ENCODE data around the gene C1orf21.

Gene C1orf21

DNA sequence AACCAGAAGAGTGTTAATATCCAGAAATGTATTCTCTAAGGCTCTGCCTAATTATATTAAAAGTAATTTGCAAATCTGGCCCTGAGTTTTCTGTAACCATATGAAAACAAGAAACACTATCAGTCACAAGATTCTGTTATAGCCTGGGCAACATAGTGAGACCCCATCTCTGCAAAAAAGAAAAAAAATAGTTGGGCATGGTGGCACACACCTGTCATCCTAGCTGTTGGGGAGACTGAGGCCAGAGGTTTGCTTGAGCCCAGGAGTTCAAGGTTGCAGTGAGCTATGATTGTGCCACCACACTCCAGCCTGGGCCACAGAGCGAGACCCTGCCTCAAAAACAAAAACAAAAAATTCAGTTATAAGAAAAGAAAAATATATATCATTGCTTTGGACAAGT lies 25.6 kb downstream of the C1orf21 start:
- no peak for DNase-seq (ENCODE audit: low read depth in 3 of 3)

DNA sequence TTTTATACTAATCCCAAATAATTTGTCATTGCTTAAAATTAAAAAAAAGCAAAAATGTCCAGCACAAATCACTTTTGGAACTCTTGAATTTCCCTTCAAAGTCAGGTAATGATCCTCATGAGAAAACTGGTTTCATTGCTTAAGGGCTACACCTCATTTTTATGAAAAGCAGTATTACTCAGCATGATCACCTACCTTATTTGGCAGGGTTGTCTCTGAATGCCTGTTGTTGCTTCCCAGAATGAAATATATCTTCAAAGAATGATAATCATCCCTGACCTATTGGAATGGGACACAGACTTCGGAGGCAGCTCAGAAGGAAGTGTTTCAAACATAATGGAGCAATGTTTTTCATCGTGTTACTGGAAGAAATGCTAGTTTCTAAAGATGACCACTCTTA lies 29.7 kb downstream of the C1orf21 start:
- DNase-seq (ENCODE audit: low read depth in 3 of 3): no peak

DNA sequence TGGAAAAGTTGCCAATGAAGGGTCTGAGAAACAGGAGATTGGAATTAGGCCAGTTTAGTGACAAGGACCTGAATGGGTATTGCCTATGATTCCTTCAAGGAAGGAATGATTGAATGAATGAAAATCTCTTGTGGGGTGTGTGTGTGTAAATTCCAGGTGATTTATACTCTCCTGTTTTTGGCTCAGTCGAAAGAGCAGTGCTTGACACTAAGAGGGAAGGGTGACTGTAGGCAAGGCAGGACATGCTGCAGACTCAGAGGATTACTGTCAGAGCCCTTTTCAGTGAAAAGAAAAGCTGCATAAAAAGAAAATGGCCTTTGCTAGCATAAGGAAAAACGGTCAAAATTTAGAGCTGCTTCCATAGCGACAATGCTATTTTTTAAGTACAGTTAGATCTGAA lies 30.1 kb downstream of the C1orf21 start:
- DNase-seq (ENCODE audit: low read depth in 3 of 3): no peak

DNA sequence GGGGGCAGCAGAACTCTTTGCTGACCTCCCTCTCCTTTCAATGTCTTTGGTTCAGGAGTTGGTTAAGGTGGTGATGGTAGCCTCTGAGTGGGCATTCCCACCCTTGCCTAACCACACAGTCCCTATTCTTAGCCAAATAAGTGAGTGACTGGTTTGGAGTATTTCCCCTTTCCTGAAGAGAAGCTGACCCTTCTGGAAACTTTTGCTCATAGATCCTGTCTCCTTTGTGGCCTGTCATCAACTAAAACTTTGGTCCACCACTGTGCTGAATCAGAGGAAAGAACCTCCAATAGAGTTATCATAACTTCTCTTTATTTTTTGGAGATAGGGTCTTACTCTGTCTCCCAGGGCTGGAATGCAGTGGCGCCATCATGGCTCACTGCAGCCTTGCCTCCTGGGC lies 31.1 kb downstream of the C1orf21 start:
- DNase-seq (ENCODE audit: low read depth in 3 of 3): no peak

DNA sequence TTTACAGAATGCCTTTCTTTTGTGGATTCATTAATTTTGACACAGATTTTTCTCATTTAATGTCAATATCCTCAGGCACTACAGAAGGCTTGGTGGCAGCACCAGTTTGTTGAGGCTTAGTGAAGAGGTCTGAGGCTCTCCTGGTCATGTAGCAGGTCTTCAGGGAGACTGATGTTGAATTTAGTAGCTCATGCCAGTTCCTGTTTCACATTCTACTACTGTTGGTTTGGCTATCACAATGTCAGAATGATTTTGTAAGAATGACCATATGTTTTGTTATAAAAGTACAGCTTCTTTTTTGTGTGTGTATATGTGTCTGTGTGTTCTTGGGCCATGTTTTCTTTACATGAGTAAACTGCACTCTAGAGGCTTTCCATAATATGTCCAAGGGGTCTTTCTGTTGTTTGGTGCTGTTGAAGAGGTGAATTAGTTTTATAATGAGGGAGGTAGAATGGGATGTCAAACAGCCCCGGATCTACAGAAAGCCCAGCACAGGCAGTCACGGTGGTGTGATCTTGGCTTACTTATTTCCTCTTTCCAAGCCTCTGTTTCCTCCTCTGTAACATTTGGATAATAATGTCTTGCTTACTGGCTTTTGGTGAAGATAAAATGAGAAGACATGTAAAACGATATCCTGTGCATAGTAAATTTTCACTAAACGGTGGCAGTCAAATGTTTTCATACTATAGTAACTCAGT lies 32.0 kb downstream of the C1orf21 start:
- no peak for DNase-seq (ENCODE audit: low read depth in 3 of 3)

DNA sequence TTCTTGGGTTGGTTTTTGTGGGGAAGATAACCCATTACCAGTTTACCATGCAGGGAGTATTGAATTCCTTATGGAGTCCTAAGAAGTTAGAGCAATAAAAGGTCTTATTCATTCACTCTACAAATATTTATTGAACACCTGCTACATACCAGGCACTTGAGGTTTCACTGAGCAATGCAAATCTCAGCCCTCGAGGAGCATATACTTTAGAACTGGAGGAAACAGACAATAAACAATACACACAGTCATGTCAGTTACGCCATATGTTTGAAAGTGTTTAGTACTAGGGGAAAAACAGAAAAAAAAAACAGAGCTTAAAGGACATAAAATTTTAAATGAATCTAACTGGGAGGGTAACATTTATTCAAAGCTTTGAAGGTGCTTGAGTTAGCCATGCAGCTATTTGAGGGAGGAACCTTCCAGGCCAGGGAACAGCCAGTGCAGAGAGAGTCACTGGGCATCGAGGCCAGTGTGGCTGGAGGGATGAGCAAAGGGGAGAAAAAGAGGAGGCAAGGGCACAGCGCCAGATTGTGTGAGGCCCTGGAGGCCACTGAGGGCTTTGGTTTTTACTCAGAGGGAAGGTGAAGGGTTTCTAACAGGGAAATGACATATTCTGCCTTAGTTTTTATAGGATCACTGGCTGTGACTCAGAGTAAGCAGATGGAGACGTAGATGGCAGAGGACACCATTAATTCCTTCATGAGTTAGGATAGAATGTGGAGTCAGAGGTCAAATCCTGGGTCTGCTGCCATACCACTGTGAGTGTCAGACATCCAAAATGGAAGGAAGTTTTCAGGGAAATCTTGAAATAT lies 32.7 kb downstream of the C1orf21 start:
- DNase-seq (ENCODE audit: low read depth in 3 of 3): no peak

DNA sequence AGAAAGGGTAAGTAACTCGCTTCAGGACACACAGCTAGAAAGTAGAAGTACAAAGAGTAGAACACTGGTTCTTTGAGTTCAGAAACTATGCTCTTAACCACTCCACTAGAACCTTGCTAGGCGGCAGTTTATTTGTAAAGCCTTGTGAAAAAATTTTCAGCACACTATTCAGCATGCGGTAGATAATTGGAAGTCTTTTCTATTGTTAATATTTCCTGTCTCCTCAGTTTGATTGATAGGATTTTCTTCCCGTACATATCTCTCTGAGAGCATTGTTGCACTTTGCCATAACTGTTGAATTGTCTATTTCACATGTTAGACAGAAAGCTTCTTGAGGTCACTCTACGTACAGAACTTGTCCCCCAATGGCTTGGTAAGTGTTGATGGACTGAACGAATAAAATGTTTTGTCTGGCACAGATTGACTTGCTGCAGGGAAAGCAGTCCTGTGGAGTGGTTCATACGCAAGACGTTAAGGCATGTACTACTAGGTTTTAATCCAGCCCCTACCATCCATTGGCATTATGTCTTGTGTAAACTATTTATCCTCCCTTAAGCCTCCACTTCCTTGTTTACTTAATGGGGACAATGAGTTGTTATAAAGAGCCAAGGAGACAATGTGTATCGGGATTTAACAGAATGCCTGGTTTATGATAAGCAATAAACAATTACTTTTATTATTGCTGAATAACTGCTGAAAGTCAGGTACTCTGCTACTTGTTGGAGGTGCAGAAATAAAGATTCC lies 35.8 kb downstream of the C1orf21 start:
- no peak for DNase-seq (ENCODE audit: low read depth in 3 of 3)

DNA sequence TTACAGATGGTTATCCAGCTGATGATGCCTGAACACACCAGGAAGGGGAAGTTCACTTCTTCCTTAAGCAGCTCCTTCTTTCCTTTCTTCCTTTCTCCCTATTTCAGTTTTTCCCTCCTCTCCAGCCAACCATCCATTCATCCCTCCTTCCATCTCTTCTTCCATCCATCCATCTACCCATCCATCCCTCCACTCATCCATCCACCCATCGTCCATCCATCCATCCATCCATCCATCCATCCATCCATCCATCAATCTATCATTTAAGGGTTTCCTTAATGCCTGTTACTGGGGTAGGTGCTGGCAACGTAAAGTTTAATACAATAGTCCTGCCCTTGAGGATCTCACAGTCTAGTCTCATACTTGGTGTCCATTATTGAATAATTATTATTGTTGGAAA lies 36.8 kb downstream of the C1orf21 start:
- no peak for DNase-seq (ENCODE audit: low read depth in 3 of 3)

DNA sequence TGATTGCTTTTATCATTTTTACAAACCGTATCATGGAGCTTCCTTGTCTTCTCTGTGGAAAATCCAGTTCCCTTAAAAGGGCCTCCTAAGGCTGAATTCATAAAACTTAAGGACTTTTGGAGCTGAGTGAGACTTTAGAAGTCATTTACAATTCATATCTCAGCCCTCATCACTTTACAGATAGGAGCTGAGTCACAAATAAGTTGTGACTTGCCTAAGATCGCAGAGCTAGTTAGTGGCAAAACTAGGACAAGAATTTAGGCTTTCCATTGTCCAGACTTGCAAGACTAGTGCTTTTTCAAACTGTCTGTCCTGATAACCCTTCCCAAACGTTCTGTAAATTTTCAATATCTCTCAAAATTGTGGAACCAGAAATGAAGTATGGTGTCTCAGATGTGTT lies 37.3 kb downstream of the C1orf21 start:
- no peak for DNase-seq (ENCODE audit: low read depth in 3 of 3)

DNA sequence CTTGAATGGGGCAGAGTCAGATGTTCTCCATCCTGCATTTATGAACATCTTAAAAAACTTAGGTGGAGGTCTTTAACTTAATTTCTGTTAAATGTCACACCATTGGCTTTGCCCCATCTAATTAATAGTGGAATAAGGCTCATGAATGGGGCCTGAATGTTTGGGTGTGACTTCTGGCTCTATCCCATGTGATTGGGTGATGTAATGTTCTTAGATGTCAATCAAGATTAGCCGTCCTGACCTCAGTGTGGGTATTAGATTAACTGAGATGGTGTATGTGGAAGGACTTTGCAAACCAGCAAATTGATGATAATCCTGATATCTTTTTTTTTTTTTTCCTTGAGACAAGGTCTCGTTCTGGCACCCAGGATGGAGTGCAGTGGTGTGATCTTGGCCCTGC lies 38.1 kb downstream of the C1orf21 start:
- DNase-seq (ENCODE audit: low read depth in 3 of 3): no peak

DNA sequence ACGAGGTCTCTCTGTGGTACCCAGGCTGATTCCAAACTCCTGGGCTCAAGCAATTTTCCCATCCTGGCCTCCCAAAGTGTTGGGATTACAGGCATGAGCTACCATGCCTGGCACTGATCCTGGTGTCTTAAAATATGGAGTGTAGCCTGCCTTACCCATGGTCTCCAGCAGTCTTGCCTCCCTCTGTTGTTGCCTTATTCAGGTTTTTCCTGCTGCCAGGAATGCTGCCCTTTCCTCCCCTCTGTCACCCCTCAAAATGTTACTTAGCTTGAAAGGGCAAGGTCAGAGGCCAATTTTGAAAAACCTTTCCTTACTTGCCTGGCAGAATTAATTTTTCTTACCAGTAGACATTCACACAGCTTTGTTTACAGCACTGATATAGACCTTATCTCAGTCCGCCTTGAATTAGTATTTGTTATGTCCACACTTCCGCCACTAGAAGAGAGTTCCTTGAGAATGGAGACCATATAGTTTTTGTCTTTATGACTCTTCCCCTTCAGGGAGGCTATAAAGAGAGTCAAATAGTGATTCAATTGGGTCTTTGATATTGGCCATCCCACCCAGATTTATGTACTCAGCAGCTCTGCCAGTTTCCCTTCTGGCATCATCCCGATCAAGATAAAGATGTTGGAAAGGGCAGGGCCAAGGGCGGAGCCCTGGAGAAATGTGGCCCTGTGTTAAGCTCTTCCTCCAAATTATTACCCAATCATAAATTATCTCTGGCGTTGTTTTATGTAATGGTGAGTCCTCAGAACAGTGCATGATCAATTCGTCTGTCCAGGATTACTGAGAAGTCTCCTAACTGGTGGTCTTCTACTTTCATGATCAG lies 38.8 kb downstream of the C1orf21 start:
- DNase-seq (ENCODE audit: low read depth in 3 of 3): no peak

DNA sequence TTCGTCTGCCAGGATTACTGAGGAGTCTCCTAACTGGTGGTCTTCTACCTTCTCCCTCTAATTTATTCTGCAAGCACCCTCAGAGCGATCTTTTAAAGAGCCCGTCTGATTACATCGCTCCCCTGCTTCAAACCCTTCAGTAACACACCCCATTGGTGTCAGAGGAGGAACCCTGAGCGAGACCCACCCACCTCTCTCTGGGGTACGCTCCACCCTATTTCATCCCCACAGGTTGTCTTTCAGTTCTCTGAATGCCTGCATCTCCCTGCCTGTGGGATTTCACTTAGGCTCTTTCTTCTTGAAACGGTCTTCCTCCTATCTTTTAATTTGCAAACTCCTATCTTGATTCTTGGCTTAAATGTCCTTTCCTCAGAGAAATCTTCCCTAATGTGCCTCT lies 39.4 kb downstream of the C1orf21 start:
- DNase-seq (ENCODE audit: low read depth in 3 of 3): no peak

DNA sequence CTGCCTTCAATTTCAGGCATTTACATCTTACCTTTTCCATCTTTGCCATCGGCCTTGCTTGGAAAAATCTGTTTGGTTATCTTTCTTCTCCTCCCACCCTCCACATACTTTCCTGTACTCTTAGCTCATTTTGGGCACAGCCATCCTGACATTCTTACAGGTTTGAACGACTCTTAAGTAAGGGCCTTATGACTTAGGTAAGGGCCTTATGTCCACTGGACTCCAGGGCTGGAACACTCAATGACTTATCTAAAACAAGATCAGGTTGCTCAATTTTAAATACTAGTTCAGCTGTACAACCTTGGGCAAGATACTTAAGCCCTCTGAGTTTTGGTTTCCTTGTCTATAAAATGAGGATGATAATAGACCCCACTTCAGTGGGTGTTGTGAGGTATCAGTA lies 40.9 kb downstream of the C1orf21 start:
- DNase-seq (ENCODE audit: low read depth in 3 of 3): no peak

DNA sequence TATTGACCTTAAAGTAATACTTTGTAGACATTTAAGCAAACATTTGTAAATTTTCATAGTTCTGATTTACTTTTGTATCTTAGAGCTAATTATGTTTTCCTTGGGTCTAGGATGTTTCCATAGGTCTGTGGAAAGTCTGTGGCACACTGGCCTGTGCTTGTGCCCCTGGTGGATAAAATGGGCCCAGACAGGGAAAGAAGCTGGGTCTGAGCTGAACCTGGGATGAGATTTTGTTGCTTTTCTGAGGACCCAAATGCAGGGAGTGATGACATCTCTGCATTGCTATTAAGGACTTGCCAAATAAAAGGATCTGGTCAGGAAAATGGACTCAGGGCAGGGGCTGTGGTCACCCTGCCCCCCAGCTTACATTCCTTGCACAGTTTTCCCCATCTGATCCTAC lies 41.8 kb downstream of the C1orf21 start:
- DNase-seq (ENCODE audit: low read depth in 3 of 3): no peak

DNA sequence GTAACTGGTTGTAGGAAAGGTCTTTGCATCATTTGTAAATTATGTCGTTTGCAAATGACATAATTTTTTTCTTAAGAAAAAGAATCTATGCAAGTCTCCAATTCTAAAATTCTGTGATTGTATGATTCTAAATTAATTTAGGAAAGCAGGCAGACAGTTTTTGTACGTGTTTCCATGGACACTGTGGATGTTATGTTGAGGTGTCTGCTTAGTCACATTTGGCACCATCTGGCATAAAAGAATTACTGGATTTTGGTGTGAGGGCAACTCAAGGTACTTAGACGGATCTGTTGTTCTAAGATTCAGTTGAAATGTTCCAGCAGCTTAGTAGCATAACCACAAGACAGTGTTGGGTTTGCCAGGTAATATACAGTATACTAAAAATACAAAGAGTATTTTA lies 42.5 kb downstream of the C1orf21 start:
- DNase-seq (ENCODE audit: low read depth in 3 of 3): no peak

DNA sequence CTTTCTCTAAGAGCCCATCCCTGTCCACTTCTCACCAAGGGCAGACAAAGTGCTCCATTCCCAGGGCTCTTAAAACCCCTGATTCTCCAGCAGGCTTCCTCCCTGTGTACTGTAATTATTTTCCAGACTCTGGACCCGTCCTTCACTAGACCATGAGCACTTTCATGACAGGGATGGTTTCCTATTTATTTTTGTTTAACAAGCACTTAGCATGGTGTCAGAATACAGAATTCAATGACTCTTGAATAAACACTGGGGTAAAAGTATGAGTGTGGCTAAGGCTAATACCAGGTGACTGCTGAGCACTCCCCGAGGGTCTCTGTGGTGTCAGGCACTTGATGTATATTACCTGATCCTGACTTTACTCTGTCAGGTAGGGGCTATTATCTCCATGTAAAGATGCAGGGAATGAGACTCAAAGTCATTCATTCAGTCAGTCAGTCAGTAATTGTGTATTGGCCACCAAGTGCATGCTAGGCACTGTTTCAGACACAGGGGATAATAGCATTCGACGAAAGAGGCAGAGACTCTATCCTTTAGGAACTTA lies 47.2 kb downstream of the C1orf21 start:
- DNase-seq (ENCODE audit: low read depth in 3 of 3): no peak

DNA sequence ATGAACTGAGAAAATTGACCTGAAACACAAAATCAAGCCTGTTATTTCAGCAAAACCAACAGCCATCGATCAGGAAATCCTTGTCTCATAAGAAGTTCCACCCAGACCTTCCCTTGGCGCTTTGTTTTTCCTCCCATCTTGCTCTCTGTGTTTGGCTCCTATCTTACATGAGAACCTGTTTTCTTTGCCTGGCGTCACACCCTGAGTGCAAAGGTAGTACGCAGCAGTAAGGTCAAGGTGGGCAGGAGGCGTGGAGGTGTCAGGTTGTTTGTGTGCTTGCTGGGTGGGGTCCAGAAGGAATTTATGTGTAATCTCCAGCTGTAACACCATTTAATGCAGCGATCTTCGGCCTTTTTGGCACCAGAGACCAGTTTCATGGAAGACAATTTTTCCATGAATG lies 50.5 kb downstream of the C1orf21 start:
- no peak for DNase-seq (ENCODE audit: low read depth in 3 of 3)

DNA sequence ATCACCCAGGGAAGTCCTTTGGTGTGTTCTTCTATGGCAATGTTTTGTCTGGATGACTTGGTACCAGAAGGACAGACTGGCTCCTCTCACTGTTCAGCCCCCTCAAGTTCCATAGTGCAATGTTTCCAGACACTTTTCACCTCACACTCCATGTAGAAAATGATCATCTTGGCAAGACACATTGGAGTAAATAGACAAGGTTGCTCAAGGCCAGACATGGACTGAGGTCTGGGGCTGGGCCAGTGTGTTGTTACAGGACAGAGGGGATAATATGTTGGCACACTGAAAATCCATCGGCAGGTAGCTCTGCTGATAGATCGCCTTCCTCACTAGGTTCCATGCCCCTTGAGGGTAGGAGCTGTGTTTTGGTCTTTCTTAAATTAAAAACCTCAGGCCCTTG lies 51.5 kb downstream of the C1orf21 start:
- no peak for DNase-seq (ENCODE audit: low read depth in 3 of 3)

DNA sequence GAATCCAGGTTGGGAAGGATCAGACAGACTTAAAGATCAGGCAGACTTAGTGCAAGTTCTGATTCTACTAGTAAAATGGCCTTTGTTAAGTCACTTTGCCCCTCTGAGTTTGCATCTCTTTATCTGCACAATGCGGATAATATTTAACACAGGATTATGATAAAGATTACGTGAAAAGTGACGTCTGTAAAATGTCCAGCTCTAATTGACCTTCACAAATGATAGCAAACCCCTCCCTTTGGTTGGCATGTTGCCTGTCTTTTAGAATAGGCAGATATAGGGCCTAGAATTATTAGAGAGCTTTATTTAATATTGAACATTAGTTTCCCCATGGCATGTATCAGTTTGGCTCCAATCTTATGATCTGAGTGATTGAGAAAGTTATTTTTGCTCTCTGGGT lies 55.4 kb downstream of the C1orf21 start:
- no peak for DNase-seq (ENCODE audit: low read depth in 3 of 3)

DNA sequence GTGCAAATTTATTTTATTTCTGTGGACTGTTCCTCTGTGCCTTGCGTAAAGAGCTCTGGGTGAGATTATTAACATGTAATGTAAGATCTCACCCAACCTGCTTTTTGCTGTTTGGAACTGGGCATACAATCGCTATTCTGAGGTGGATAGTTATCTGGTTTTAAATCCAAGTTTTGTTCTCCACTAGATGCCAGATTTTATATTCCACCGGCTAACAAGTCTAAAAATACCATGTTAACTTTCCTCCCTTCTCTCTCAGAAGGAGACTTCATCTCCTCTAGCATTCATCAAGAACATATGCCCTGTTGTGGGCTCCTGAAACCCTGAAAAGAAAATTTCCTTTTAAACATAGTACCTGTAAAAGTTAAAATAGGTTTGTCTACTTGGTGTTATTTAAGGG lies 56.4 kb downstream of the C1orf21 start:
- no peak for DNase-seq (ENCODE audit: low read depth in 3 of 3)

DNA sequence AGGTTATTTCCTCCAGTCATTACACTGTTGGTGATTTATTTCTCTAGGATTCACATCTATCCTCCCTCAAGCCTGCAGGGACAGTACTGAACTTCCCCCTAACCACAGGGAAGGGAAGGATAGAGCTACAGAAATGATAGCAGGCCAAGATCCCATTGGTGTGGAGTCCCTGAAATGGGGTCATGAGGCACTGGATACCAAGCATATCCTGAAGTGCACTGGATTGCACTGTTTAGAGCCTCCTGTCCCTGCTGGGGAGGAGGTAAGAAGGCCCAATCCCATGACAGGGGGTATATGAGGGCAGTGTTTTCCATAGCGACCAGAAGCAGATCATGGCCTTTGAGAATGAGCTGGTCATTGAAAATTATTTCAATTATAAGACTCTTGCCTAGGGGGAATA lies 56.8 kb downstream of the C1orf21 start:
- no peak for DNase-seq (ENCODE audit: low read depth in 3 of 3)

DNA sequence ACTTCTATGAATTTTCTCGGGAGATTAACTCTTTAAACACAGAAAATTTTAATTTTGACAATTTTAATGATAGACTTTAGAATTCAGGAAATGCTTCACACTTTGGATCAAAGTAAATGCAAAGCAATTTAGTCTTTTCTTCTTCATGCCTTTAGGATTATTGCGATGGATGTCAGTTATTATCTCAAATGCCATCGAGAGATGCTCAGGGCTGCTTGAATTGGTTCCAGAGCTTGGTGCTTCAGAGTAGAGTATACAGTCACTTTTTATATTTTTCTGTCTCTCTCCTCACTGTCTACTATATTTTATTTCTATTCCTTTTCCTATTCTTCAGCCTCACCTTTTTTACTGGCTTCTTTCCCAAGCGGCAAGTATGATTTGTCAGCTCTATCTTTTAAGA lies 59.2 kb downstream of the C1orf21 start:
- no peak for DNase-seq (ENCODE audit: low read depth in 3 of 3)

Measured in stimulated activated CD4-positive, alpha-beta T cell treated with anti-CD3 and anti-CD28 coated beads, TNF-alpha, amount 100 ng/mL, for 48 hours (primary cell).